ENCODE data around the gene TINAG.

TINAG gene

DNA sequence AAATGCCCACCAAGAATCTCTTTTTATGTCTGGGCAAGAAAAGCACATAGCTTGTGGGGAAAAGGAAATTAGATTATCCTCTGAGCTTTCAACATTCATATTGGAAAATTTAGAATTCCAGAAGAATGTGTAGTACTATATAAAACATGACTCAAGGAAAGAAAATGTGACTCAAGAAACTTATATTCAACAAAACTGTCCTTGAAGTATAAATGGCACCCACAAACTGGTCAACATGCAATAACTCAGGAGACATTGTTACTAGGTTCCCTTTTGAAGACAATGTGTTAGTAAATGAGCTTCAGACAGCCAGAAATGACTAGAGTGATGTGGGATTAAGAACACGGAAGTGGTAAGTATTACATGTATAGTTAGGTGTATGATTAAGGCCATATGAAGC, 26.1 kb upstream of the TINAG start:
- DNase-seq (ENCODE audit: insufficient read length, low spot score) = no peak
- TF ChIP-seq POU2F2 (IDR thresholded peaks at IDR 0.05; ENCODE audit: low read depth, low read length) (no peak), POLR2AphosphoS5 (IDR thresholded peaks at IDR 0.05; ENCODE audit: low read depth, low read length) (no peak), TAF1 (IDR thresholded peaks at IDR 0.05; ENCODE audit: low read depth, low read length) (no peak), SPI1 (IDR thresholded peaks at IDR 0.05; ENCODE audit: low read depth, low read length) (no peak), PAX5 (IDR thresholded peaks at IDR 0.05; ENCODE audit: insufficient read depth, low read length, severe bottlenecking) (no peak), POLR2A (IDR thresholded peaks at IDR 0.05; ENCODE audit: low read depth, low read length) (no peak)
- FAIRE-seq = no peak

- DNase-seq (ENCODE audit: insufficient read length, low spot score) (no peak), FAIRE-seq (no peak)
- TF ChIP-seq POLR2AphosphoS5 (IDR thresholded peaks at IDR 0.05; ENCODE audit: low read depth, low read length) = no peak
- no peak for TF ChIP-seq PAX5 (IDR thresholded peaks at IDR 0.05; ENCODE audit: insufficient read depth, low read length, severe bottlenecking)
- TF ChIP-seq POLR2A (IDR thresholded peaks at IDR 0.05; ENCODE audit: low read depth, low read length) = no peak
- TF ChIP-seq SPI1 (IDR thresholded peaks at IDR 0.05; ENCODE audit: low read depth, low read length) = no peak
- TF ChIP-seq TAF1 (IDR thresholded peaks at IDR 0.05; ENCODE audit: low read depth, low read length) = no peak
- TF ChIP-seq POU2F2 (IDR thresholded peaks at IDR 0.05; ENCODE audit: low read depth, low read length) = no peak
Observed at GRCh38 chr6:54284161-54284860, 23.9 kb upstream of the TINAG start.

GRCh38 chr6:54285595-54285994, 22.6 kb upstream of the TINAG start:
- no peak for DNase-seq (ENCODE audit: insufficient read length, low spot score)
- TF ChIP-seq POU2F2 (IDR thresholded peaks at IDR 0.05; ENCODE audit: low read depth, low read length) (no peak), PAX5 (IDR thresholded peaks at IDR 0.05; ENCODE audit: insufficient read depth, low read length, severe bottlenecking) (no peak), POLR2AphosphoS5 (IDR thresholded peaks at IDR 0.05; ENCODE audit: low read depth, low read length) (no peak), SPI1 (IDR thresholded peaks at IDR 0.05; ENCODE audit: low read depth, low read length) (no peak), POLR2A (IDR thresholded peaks at IDR 0.05; ENCODE audit: low read depth, low read length) (no peak), TAF1 (IDR thresholded peaks at IDR 0.05; ENCODE audit: low read depth, low read length) (no peak)
- FAIRE-seq = no peak

DNA sequence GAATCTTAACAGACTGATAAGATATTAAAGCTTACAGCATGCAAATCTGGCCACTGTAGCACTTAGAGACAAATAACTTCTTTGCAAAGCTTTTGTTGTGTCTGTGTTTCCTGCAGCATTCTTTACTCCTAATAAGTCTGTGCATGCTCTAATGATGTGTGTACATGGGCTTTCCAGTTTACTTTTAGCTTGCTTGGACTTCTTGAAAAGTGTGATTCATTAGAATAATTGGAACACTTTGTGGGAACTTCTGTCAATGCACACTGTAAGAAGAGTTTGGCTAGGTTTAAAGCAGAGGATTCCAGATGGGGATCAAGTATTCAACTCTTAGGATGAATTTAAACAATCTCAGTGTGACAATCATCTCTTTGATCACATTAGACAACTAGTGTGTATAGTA, 22.1 kb upstream of the TINAG start:
- TF ChIP-seq PAX5 (IDR thresholded peaks at IDR 0.05; ENCODE audit: insufficient read depth, low read length, severe bottlenecking) (no peak), POLR2AphosphoS5 (IDR thresholded peaks at IDR 0.05; ENCODE audit: low read depth, low read length) (no peak), SPI1 (IDR thresholded peaks at IDR 0.05; ENCODE audit: low read depth, low read length) (no peak), TAF1 (IDR thresholded peaks at IDR 0.05; ENCODE audit: low read depth, low read length) (no peak), POLR2A (IDR thresholded peaks at IDR 0.05; ENCODE audit: low read depth, low read length) (no peak), POU2F2 (IDR thresholded peaks at IDR 0.05; ENCODE audit: low read depth, low read length) (no peak)
- no peak for DNase-seq (ENCODE audit: insufficient read length, low spot score)
- no peak for FAIRE-seq

DNA sequence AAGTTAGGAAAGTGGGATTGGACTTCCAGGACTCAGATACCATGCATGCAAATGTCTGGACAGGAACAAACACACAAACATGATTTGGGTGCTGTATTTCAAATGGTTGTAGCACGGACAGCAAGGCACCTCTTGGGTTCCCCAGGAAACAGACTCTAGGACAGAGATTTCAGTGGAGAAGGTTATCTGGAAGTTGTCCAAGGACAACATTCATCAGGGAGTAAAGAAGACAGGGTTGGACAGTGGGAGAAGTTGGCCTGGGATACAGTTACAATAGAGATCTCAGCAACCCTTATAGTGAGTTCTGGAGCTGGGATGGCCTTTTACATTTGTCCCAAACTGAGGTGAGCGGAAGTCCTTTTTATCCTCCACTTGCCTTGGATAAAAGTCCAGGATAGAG, 19.8 kb upstream of the TINAG start:
- TF ChIP-seq SPI1 (IDR thresholded peaks at IDR 0.05; ENCODE audit: low read depth, low read length) (no peak), POLR2AphosphoS5 (IDR thresholded peaks at IDR 0.05; ENCODE audit: low read depth, low read length) (no peak), POLR2A (IDR thresholded peaks at IDR 0.05; ENCODE audit: low read depth, low read length) (no peak)
- DNase-seq (ENCODE audit: insufficient read length, low spot score) = no peak
- no peak for FAIRE-seq

DNA sequence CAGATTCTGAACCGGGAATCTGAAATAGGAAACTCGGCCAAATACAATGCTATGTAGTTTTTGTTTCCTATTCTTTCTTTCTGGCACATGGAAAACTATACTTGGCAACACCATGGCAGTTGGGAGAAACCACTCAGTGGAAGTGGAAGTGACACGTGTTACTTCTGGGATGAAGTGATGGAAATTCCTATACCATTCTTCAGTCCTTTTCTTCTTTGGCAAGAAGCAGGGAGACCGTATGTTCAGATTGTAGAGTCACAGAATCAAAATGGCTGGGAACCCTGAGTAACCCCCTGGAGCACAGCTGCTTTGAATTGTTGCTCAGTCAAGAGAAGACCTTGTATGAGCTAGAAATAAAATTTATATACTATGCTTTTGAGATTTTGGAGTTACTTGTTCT, 18.8 kb upstream of the TINAG start:
- DNase-seq (ENCODE audit: insufficient read length, low spot score) (no peak), FAIRE-seq (no peak)
- no peak for TF ChIP-seq SPI1 (IDR thresholded peaks at IDR 0.05; ENCODE audit: low read depth, low read length)
- no peak for TF ChIP-seq POLR2AphosphoS5 (IDR thresholded peaks at IDR 0.05; ENCODE audit: low read depth, low read length)
- TF ChIP-seq PAX5 (IDR thresholded peaks at IDR 0.05; ENCODE audit: insufficient read depth, low read length, severe bottlenecking) = no peak
- no peak for TF ChIP-seq POLR2A (IDR thresholded peaks at IDR 0.05; ENCODE audit: low read depth, low read length)
- TF ChIP-seq POU2F2 (IDR thresholded peaks at IDR 0.05; ENCODE audit: low read depth, low read length) = no peak
- TF ChIP-seq TAF1 (IDR thresholded peaks at IDR 0.05; ENCODE audit: low read depth, low read length) = no peak

DNA sequence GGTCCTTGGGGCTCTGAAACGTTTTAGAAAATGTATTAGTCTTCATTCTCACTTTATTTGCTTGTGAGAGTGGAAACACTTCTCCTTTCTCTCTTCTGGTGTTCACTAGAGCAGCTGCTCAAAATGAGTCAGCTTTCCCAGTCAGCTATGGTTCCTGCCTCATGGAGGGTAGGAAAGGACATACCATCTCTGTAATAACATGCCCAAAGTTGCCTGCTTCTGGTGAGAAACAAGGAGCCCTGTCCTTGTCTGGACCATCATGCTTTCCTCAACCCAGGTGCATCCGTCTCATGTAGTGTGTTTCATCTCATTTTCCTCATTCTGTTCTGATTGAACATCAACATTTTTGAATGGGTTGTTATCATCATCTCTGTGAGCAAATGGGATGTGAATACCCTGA, 17.1 kb upstream of the TINAG start:
- peak; percentile 45; the same call in 1 of the 2 replicates for TF ChIP-seq SPI1 (IDR thresholded peaks at IDR 0.05; ENCODE audit: low read depth, low read length)
- TF ChIP-seq POLR2A (IDR thresholded peaks at IDR 0.05; ENCODE audit: low read depth, low read length) = no peak
- no peak for TF ChIP-seq TAF1 (IDR thresholded peaks at IDR 0.05; ENCODE audit: low read depth, low read length)
- TF ChIP-seq POLR2AphosphoS5 (IDR thresholded peaks at IDR 0.05; ENCODE audit: low read depth, low read length) = no peak
- TF ChIP-seq POU2F2 (IDR thresholded peaks at IDR 0.05; ENCODE audit: low read depth, low read length) = no peak
- TF ChIP-seq PAX5 (IDR thresholded peaks at IDR 0.05; ENCODE audit: insufficient read depth, low read length, severe bottlenecking) = no peak
- FAIRE-seq (no peak), DNase-seq (ENCODE audit: insufficient read length, low spot score) (no peak)

DNA sequence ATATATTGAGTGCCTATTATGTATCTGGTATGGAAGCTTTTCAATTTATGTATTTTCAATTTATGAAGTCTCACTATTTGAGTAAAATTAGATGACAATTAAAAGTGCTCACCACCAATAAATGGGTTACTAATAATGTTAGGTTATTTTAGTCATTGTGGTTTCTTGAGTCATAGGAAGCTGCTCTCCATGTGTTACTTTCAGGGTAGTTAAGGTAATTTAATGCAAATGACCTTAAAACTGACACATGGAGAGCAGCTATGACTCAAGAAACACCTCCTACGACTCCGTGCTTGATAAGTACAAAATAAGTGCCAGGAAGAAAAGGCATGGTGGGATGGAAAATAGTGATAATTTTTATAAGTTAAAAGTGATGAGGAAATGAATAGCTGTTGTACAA, 16.5 kb upstream of the TINAG start:
- no peak for TF ChIP-seq PAX5 (IDR thresholded peaks at IDR 0.05; ENCODE audit: insufficient read depth, low read length, severe bottlenecking)
- no peak for TF ChIP-seq TAF1 (IDR thresholded peaks at IDR 0.05; ENCODE audit: low read depth, low read length)
- no peak for TF ChIP-seq POLR2AphosphoS5 (IDR thresholded peaks at IDR 0.05; ENCODE audit: low read depth, low read length)
- no peak for TF ChIP-seq POLR2A (IDR thresholded peaks at IDR 0.05; ENCODE audit: low read depth, low read length)
- TF ChIP-seq POU2F2 (IDR thresholded peaks at IDR 0.05; ENCODE audit: low read depth, low read length) = no peak
- TF ChIP-seq SPI1 (IDR thresholded peaks at IDR 0.05; ENCODE audit: low read depth, low read length) = no peak
- FAIRE-seq (no peak), DNase-seq (ENCODE audit: insufficient read length, low spot score) (no peak)

GRCh38 chr6:54294965-54295532, 13.2 kb upstream of the TINAG start:
- TF ChIP-seq SPI1 (IDR thresholded peaks at IDR 0.05; ENCODE audit: low read depth, low read length) (no peak), POU2F2 (IDR thresholded peaks at IDR 0.05; ENCODE audit: low read depth, low read length) (no peak), PAX5 (IDR thresholded peaks at IDR 0.05; ENCODE audit: insufficient read depth, low read length, severe bottlenecking) (no peak), POLR2A (IDR thresholded peaks at IDR 0.05; ENCODE audit: low read depth, low read length) (no peak), POLR2AphosphoS5 (IDR thresholded peaks at IDR 0.05; ENCODE audit: low read depth, low read length) (no peak), TAF1 (IDR thresholded peaks at IDR 0.05; ENCODE audit: low read depth, low read length) (no peak)
- DNase-seq (ENCODE audit: insufficient read length, low spot score) = no peak
- FAIRE-seq = no peak

Measured in GM12891 (cell line).